ENCODE measurements around the gene STARD13. TPM values are rescaled to one million over a fixed set of nuclear protein-coding genes. Genes with fewer than 3 reads are reported as not detected.

Gene STARD13
- total RNA-seq, 1 experiment from 2014 or later = 11.3 TPM

- CTCF ChIA-PET = no interaction called here
- no peaks in the 10 kb centered on the region for H3K27me3 Mint-ChIP-seq (ENCODE audit: unreplicated experiment)
- H3K4me1 Mint-ChIP-seq (ENCODE audit: low read depth, unreplicated experiment) = no peaks in the 10 kb centered on the region
- TF ChIP-seq CTCF (IDR thresholded peaks at IDR 0.05; ENCODE audit: unreplicated experiment) = no peak
- intact Hi-C loops (cut with micrococcal nuclease; ENCODE audit: unreplicated experiment) = no loop called here
- no peak overlapping the region for H3K4me3 Mint-ChIP-seq (ENCODE audit: low read depth, unreplicated experiment)
- no peaks in the 10 kb centered on the region for H3K9me3 Mint-ChIP-seq (ENCODE audit: low read depth, unreplicated experiment)
- H3K27ac Mint-ChIP-seq (ENCODE audit: unreplicated experiment) = no peak overlapping the region
- no peaks in the 10 kb centered on the region for H3K36me3 Mint-ChIP-seq (ENCODE audit: insufficient read depth, unreplicated experiment)
- BruUV-seq (replicated peaks) = no TSS peak
- DNase-seq = no peak
Measured at GRCh38 chr13:33072759-33073158, 212.8 kb downstream of the STARD13 start.

- CTCF ChIA-PET = no interaction called here
- DNase-seq = no peak
- no peaks in the 10 kb centered on the region for H3K36me3 Mint-ChIP-seq (ENCODE audit: insufficient read depth, unreplicated experiment)
- H3K27ac Mint-ChIP-seq (ENCODE audit: unreplicated experiment) = no peak overlapping the region
- no peaks in the 10 kb centered on the region for H3K9me3 Mint-ChIP-seq (ENCODE audit: low read depth, unreplicated experiment)
- no peaks in the 10 kb centered on the region for H3K4me1 Mint-ChIP-seq (ENCODE audit: low read depth, unreplicated experiment)
- no peak overlapping the region for H3K4me3 Mint-ChIP-seq (ENCODE audit: low read depth, unreplicated experiment)
- no TSS peak for BruUV-seq (replicated peaks)
- H3K27me3 Mint-ChIP-seq (ENCODE audit: unreplicated experiment) = no peaks in the 10 kb centered on the region
- intact Hi-C loops (cut with micrococcal nuclease; ENCODE audit: unreplicated experiment) = no loop called here
- TF ChIP-seq CTCF (IDR thresholded peaks at IDR 0.05; ENCODE audit: unreplicated experiment) = no peak
Measured at GRCh38 chr13:33072282-33072681, 213.3 kb downstream of the STARD13 start.

- intact Hi-C loops (cut with micrococcal nuclease; ENCODE audit: unreplicated experiment) = no loop called here
- Mint-ChIP-seq H3K4me1 (ENCODE audit: low read depth, unreplicated experiment) (no peaks in the 10 kb centered on the region), H3K36me3 (ENCODE audit: insufficient read depth, unreplicated experiment) (no peaks in the 10 kb centered on the region), H3K4me3 (ENCODE audit: low read depth, unreplicated experiment) (no peak overlapping the region), H3K9me3 (ENCODE audit: low read depth, unreplicated experiment) (no peaks in the 10 kb centered on the region), H3K27ac (ENCODE audit: unreplicated experiment) (no peak overlapping the region), H3K27me3 (ENCODE audit: unreplicated experiment) (no peaks in the 10 kb centered on the region)
- DNase-seq = no peak
- no TSS peak for BruUV-seq (replicated peaks)
- TF ChIP-seq CTCF (IDR thresholded peaks at IDR 0.05; ENCODE audit: unreplicated experiment) = no peak
- CTCF ChIA-PET = no interaction called here
Measured at GRCh38 chr13:33070713-33071112, 214.8 kb downstream of the STARD13 start.

- Mint-ChIP-seq H3K27ac (ENCODE audit: unreplicated experiment) (no peak overlapping the region), H3K27me3 (ENCODE audit: unreplicated experiment) (no peaks in the 10 kb centered on the region), H3K9me3 (ENCODE audit: low read depth, unreplicated experiment) (no peaks in the 10 kb centered on the region), H3K4me1 (ENCODE audit: low read depth, unreplicated experiment) (no peaks in the 10 kb centered on the region), H3K36me3 (ENCODE audit: insufficient read depth, unreplicated experiment) (no peaks in the 10 kb centered on the region), H3K4me3 (ENCODE audit: low read depth, unreplicated experiment) (no peak overlapping the region)
- CTCF ChIA-PET = no interaction called here
- no TSS peak for BruUV-seq (replicated peaks)
- no peak for DNase-seq
- TF ChIP-seq CTCF (IDR thresholded peaks at IDR 0.05; ENCODE audit: unreplicated experiment) = no peak
- intact Hi-C loops (cut with micrococcal nuclease; ENCODE audit: unreplicated experiment) = no loop called here
Measured at GRCh38 chr13:33069365-33069764, 216.2 kb downstream of the STARD13 start.

GRCh38 chr13:33066329-33066728 lies 219.2 kb downstream of the STARD13 start:
- CTCF ChIA-PET = no interaction called here
- DNase-seq = no peak
- Mint-ChIP-seq H3K27ac (ENCODE audit: unreplicated experiment) (no peak overlapping the region), H3K27me3 (ENCODE audit: unreplicated experiment) (no peaks in the 10 kb centered on the region), H3K4me3 (ENCODE audit: low read depth, unreplicated experiment) (no peak overlapping the region), H3K4me1 (ENCODE audit: low read depth, unreplicated experiment) (no peaks in the 10 kb centered on the region), H3K36me3 (ENCODE audit: insufficient read depth, unreplicated experiment) (no peaks in the 10 kb centered on the region), H3K9me3 (ENCODE audit: low read depth, unreplicated experiment) (no peaks in the 10 kb centered on the region)
- no peak for TF ChIP-seq CTCF (IDR thresholded peaks at IDR 0.05; ENCODE audit: unreplicated experiment)
- intact Hi-C loops (cut with micrococcal nuclease; ENCODE audit: unreplicated experiment) = no loop called here
- BruUV-seq (replicated peaks) = no TSS peak

All from Calu3 (cell line).